Renal cortex interstitium (tissue), 11 donors: Measurements from ENCODE around the gene FAM20B. TPM values are rescaled to one million over a fixed set of nuclear protein-coding genes. Genes with fewer than 3 reads are reported as not detected.
"Not testable (repeated sequence)": the region's sequence is repeated elsewhere in the genome, so short reads cannot be mapped to it uniquely, and the experiment has no call there.

Source experiments
- DNase-seq, 11 donors: peaks; one replicate each; pipeline ENCODE4 v3.0.0-alpha.2; 2013; ENCODE audit warnings: low read depth in 9 of 11, low spot score in 4 of 11; ENCODE audit errors: extremely low read depth in 1 of 11
- polyA plus RNA-seq, 3 donors: library from polyadenylated mRNA; unstranded; fragments of 120-200 nt; gene quantifications; one replicate each; pipeline ENCODE4 v1.2.1, GENCODE V29; 2013; ENCODE audit not compliant: insufficient read length in 3 of 3

FAM20B gene
- polyA plus RNA-seq, 3 donors: 37.5 to 45.2 (median 42.9) TPM

GRCh38 chr1:179040175-179040551, 14.5 kb downstream of the FAM20B start:
- not testable (repeated sequence) for DNase-seq

- no peak for DNase-seq
These were observed 16.4 kb downstream of the FAM20B start for GRCh38 chr1:179042087-179042486.

GRCh38 chr1:179042700-179043099, 17.0 kb downstream of the FAM20B start:
- no peak for DNase-seq

- no peak for DNase-seq
These were observed 17.6 kb downstream of the FAM20B start for GRCh38 chr1:179043266-179043665.

- no peak for DNase-seq
These were observed 18.2 kb downstream of the FAM20B start for GRCh38 chr1:179043907-179044306.

GRCh38 chr1:179046808-179047635, 21.3 kb downstream of the FAM20B start:
- DNase-seq: no peak

GRCh38 chr1:179047636-179047997, 21.9 kb downstream of the FAM20B start:
- DNase-seq: no peak

- no peak for DNase-seq
These were observed 22.8 kb downstream of the FAM20B start for GRCh38 chr1:179048339-179049124.

GRCh38 chr1:179052776-179053175, 27.1 kb downstream of the FAM20B start:
- DNase-seq: no peak

- no peak for DNase-seq
These were observed 27.8 kb downstream of the FAM20B start for GRCh38 chr1:179053486-179053885.

GRCh38 chr1:179055937-179056336, 30.2 kb downstream of the FAM20B start:
- DNase-seq: no peak

- no peak for DNase-seq
These were observed 33.1 kb downstream of the FAM20B start for GRCh38 chr1:179058487-179059483.

GRCh38 chr1:179061360-179062282, 35.9 kb downstream of the FAM20B start:
- DNase-seq: no peak

GRCh38 chr1:179066471-179066870, 40.8 kb downstream of the FAM20B start:
- DNase-seq: no peak

- no peak for DNase-seq
These were observed 51.7 kb downstream of the FAM20B start for GRCh38 chr1:179077396-179077795.

- peak in 9 of 11 donors; percentile 36 to 74 (median 53) for DNase-seq
These were observed 53.5 kb downstream of the FAM20B start for GRCh38 chr1:179079113-179079761.

GRCh38 chr1:179080866-179081686, 55.4 kb downstream of the FAM20B start:
- DNase-seq: no peak
